RWPE2 (cell line): ENCODE data around the gene OR2F2.

ENCODE experiments used
- ATAC-seq: fragments of 200-7000 bp; cut with Tn5 transposase; 3 replicates; pipeline ENCODE4 v1.9.1; 2021; ENCODE audit warnings: low read depth
- DNase-seq: peaks from one replicate; pipeline ENCODE4 v3.0.0-alpha.2; 2020; ENCODE audit warnings: low spot score
- H3K27ac ChIP-seq: fragments of 450-650 bp; 2 replicates; pipeline ENCODE4 v1.5.1; 2017; ENCODE audit warnings: mild to moderate bottlenecking; ENCODE audit not compliant: poor library complexity, severe bottlenecking
- H3K27me3 ChIP-seq: fragments of 250-450 bp; sonication (Bioruptor Pico); 2 replicates; pipeline ENCODE4 v1.5.1; 2021; ENCODE audit warnings: mild to moderate bottlenecking, moderate library complexity; ENCODE audit not compliant: insufficient read depth, poor library complexity, severe bottlenecking
- H3K36me3 ChIP-seq: fragments of 250-450 bp; sonication (Bioruptor Pico); 2 replicates; pipeline ENCODE4 v1.5.1; 2020; ENCODE audit warnings: low read depth, mild to moderate bottlenecking, moderate library complexity
- H3K4me1 ChIP-seq: fragments of 250-450 bp; sonication (Bioruptor Pico); 2 replicates; pipeline ENCODE4 v1.5.1; 2021; ENCODE audit warnings: mild to moderate bottlenecking, moderate library complexity; ENCODE audit not compliant: insufficient read depth, poor library complexity, severe bottlenecking
- H3K4me3 ChIP-seq: fragments of 250-450 bp; sonication (Bioruptor Pico); 2 replicates; pipeline ENCODE4 v1.5.1; 2021; ENCODE audit warnings: mild to moderate bottlenecking, moderate library complexity; ENCODE audit not compliant: severe bottlenecking
- H3K9me3 ChIP-seq: fragments of 250-450 bp; sonication (Bioruptor Pico); 2 replicates; pipeline ENCODE4 v1.5.1; 2021; ENCODE audit warnings: mild to moderate bottlenecking, moderate library complexity; ENCODE audit not compliant: severe bottlenecking
- CTCF ChIP-seq: fragments of 450-650 bp; IDR thresholded peaks from one replicate; pipeline ENCODE4 v1.5.1; 2017; ENCODE audit warnings: mild to moderate bottlenecking, moderate library complexity; ENCODE audit not compliant: poor library complexity, severe bottlenecking

Gene OR2F2

GRCh38 chr7:143931739-143932138 is 3.3 kb upstream of the OR2F2 start:
- ATAC-seq = no peak
- H3K4me3 ChIP-seq = no peak overlapping the region
- H3K4me1 ChIP-seq = no peaks in the 10 kb centered on the region
- no peaks in the 10 kb centered on the region for H3K9me3 ChIP-seq
- no peak overlapping the region for H3K27ac ChIP-seq
- TF ChIP-seq CTCF = no peak
- no peak for DNase-seq
- no peaks in the 10 kb centered on the region for H3K27me3 ChIP-seq
- H3K36me3 ChIP-seq = no peaks in the 10 kb centered on the region

- Histone ChIP-seq H3K4me1 (no peaks in the 10 kb centered on the region), H3K9me3 (no peaks in the 10 kb centered on the region), H3K36me3 (no peaks in the 10 kb centered on the region), H3K4me3 (no peak overlapping the region), H3K27me3 (no peaks in the 10 kb centered on the region), H3K27ac (no peak overlapping the region)
- TF ChIP-seq CTCF = no peak
- DNase-seq (no peak), ATAC-seq (no peak)
Measured at GRCh38 chr7:143936087-143937009, 1.3 kb downstream of the OR2F2 start.

- ATAC-seq (no peak), DNase-seq (no peak)
- H3K9me3 ChIP-seq = no peaks in the 10 kb centered on the region
- no peak overlapping the region for H3K4me3 ChIP-seq
- H3K4me1 ChIP-seq = no peaks in the 10 kb centered on the region
- H3K36me3 ChIP-seq = no peaks in the 10 kb centered on the region
- H3K27ac ChIP-seq = no peak overlapping the region
- no peak for TF ChIP-seq CTCF
- H3K27me3 ChIP-seq = no peaks in the 10 kb centered on the region
Measured at GRCh38 chr7:143938379-143939243, 3.6 kb downstream of the OR2F2 start.

GRCh38 chr7:143945423-143945822 is 10.4 kb downstream of the OR2F2 start:
- DNase-seq (no peak), ATAC-seq (no peak)
- Histone ChIP-seq H3K27me3 (no peaks in the 10 kb centered on the region), H3K27ac (no peak overlapping the region), H3K9me3 (no peaks in the 10 kb centered on the region), H3K4me3 (no peak overlapping the region), H3K36me3 (no peaks in the 10 kb centered on the region), H3K4me1 (no peaks in the 10 kb centered on the region)
- TF ChIP-seq CTCF = no peak
